ENCODE data around the gene CLDN6. TPM values are rescaled to one million over a fixed set of nuclear protein-coding genes. Genes with fewer than 3 reads are reported as not detected.

The CLDN6 gene
- total RNA-seq, 2 experiments from 2014 or later: not detected

DNA sequence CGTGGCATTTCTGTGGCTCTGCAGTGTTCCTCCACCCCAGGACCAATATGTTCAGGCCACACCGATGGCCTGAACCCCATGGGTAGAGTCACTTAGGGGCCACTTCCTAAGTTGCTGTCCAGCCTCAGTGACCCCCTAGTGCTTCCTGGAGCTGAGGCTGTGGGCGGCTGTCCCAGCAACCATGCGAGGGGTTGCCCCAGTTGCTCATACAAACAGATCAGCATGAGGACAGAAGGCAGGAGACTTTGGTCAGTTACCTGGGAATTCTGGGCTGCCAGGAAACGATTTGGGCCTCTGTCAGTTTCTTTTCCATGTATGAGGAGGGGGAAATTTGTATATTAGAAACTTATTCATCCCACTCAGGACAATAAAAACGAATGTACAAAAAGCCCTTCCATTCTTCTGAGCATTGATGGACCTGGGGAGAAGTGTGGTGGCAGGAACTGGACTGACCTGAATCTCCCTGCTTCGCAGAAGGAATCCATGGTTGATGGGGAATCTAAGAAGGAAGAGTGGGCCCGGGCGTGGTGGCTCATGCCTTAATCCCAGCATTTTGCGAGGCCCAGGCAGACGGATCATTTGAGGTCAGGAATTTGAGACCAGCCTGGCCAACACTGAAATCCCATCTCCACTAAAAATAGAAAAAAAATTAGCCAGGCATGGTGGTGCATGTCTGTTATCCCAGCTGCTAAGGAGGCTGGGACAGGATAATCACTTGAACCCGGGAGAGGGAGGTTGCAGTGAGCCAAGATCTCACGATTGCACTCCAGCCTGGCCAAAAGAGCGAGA, 42.5 kb upstream of the CLDN6 start:
- no peak overlapping the region for H3K4me2 ChIP-seq (ENCODE audit: low read length)
- CTCF ChIA-PET (ENCODE audit: unreplicated experiment): no interaction called here
- H3K79me2 ChIP-seq (ENCODE audit: insufficient read depth, low read depth, low read length): no peaks in the 10 kb centered on the region
- H2AFZ ChIP-seq (ENCODE audit: low read length): no peak overlapping the region
- no peaks in the 10 kb centered on the region for H3K9me2 ChIP-seq (ENCODE audit: insufficient read depth, low read length)
- POLR2A ChIA-PET: no interaction called here
- no TSS peak for BruUV-seq (replicated peaks)
- intact Hi-C loops (cut with micrococcal nuclease; ENCODE audit: unreplicated experiment): no loop called here
- H3K36me3 ChIP-seq (ENCODE audit: insufficient read depth, low read length): no peaks in the 10 kb centered on the region
- H3K27ac ChIP-seq (ENCODE audit: low read depth, low read length, poor library complexity, severe bottlenecking): no peak overlapping the region
- no peaks in the 10 kb centered on the region for H3K9me3 ChIP-seq (ENCODE audit: low read length)
- DNase-seq (ENCODE audit: low spot score): no peak
- H3K4me1 ChIP-seq (ENCODE audit: insufficient read depth, low read length, poor library complexity, severe bottlenecking): peaks cover 20% of the 10 kb centered on the region
- TF ChIP-seq, protein P1, sequence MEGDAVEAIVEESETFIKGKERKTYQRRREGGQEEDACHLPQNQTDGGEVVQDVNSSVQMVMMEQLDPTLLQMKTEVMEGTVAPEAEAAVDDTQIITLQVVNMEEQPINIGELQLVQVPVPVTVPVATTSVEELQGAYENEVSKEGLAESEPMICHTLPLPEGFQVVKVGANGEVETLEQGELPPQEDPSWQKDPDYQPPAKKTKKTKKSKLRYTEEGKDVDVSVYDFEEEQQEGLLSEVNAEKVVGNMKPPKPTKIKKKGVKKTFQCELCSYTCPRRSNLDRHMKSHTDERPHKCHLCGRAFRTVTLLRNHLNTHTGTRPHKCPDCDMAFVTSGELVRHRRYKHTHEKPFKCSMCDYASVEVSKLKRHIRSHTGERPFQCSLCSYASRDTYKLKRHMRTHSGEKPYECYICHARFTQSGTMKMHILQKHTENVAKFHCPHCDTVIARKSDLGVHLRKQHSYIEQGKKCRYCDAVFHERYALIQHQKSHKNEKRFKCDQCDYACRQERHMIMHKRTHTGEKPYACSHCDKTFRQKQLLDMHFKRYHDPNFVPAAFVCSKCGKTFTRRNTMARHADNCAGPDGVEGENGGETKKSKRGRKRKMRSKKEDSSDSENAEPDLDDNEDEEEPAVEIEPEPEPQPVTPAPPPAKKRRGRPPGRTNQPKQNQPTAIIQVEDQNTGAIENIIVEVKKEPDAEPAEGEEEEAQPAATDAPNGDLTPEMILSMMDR (conservative IDR thresholded peaks at IDR 0.05; ENCODE audit: low read length): no peak
- TF ChIP-seq EZH2phosphoT487 (IDR thresholded peaks at IDR 0.05; ENCODE audit: borderline replicate concordance, low read depth, low read length): no peak
- no peak overlapping the region for H3K4me3 ChIP-seq (ENCODE audit: low read depth, low read length, poor library complexity, severe bottlenecking)
- H4K20me1 ChIP-seq (ENCODE audit: insufficient read depth, low read length): no peaks in the 10 kb centered on the region

DNA sequence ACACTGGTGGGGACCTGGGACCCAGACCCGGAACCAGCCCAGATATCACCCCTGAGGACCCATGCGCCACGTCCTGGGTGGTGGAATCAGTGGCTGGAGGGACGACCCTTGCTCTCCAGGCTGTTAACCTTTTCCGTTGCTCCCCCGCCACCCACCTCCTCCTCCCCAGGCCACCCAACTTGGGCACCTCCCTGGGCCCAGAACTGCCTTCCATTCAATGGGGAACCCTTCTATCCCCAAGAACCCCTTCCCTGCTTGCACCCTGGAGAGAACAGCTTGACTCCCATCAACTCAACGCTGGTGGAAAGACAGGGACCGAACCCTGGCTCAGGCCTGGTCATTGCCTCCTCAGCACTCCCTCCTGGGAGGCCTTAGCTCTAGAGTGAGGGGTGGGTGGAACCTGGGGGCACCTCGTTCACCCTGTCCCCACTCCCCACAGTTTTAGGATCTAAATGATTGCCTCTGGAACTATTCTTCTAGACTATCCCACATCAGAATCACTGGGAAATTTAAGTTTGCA, 41.8 kb upstream of the CLDN6 start:
- DNase-seq (ENCODE audit: low spot score): no peak
- Histone ChIP-seq H3K36me3 (ENCODE audit: insufficient read depth, low read length) (no peaks in the 10 kb centered on the region), H4K20me1 (ENCODE audit: insufficient read depth, low read length) (no peaks in the 10 kb centered on the region), H3K79me2 (ENCODE audit: insufficient read depth, low read depth, low read length) (no peaks in the 10 kb centered on the region), H3K27ac (ENCODE audit: low read depth, low read length, poor library complexity, severe bottlenecking) (no peak overlapping the region), H3K4me2 (ENCODE audit: low read length) (peak overlapping the region; percentile 75), H3K4me1 (ENCODE audit: insufficient read depth, low read length, poor library complexity, severe bottlenecking) (peaks cover 28% of the 10 kb centered on the region), H3K9me3 (ENCODE audit: low read length) (no peaks in the 10 kb centered on the region), H2AFZ (ENCODE audit: low read length) (peak overlapping the region; percentile 97), H3K9me2 (ENCODE audit: insufficient read depth, low read length) (no peaks in the 10 kb centered on the region), H3K4me3 (ENCODE audit: low read depth, low read length, poor library complexity, severe bottlenecking) (peak overlapping the region; percentile 76)
- ChIA-PET CTCF (ENCODE audit: unreplicated experiment) (interaction anchor here (0.6 to 1.9 kb wide), 4 partner anchors 26 to 75 kb away, joined by 3 to 12 read pairs (median 7); partner anchors contain the start of gene ZNF213), POLR2A (no interaction called here)
- BruUV-seq (replicated peaks): no TSS peak
- intact Hi-C loops (cut with micrococcal nuclease; ENCODE audit: unreplicated experiment): loop anchor here (1.0 to 2.0 kb wide), 5 partner anchors 16 to 107 kb away; no protein-coding TSS in a partner anchor
- TF ChIP-seq, protein P1 (conservative IDR thresholded peaks at IDR 0.05; ENCODE audit: low read length): no peak
- no peak for TF ChIP-seq EZH2phosphoT487 (IDR thresholded peaks at IDR 0.05; ENCODE audit: borderline replicate concordance, low read depth, low read length)
